GM21526 (cell line): ENCODE results near the gene NACC2.

ENCODE experiments used
- ATAC-seq: cut with Tn5 transposase; IDR thresholded peaks from one replicate; pipeline ENCODE4 v1.9.1; 2021; ENCODE audit warnings: moderate library complexity; ENCODE audit not compliant: unreplicated experiment, low FRiP score

NACC2 gene

GRCh38 chr9:136059321-136059791, 35.7 kb downstream of the NACC2 start:
- no peak for ATAC-seq

- no peak for ATAC-seq
These were observed 36.2 kb downstream of the NACC2 start for GRCh38 chr9:136058801-136059302.

GRCh38 chr9:136058084-136058483, 37.0 kb downstream of the NACC2 start:
- ATAC-seq: no peak

GRCh38 chr9:136057236-136058081, 37.6 kb downstream of the NACC2 start:
- no peak for ATAC-seq

GRCh38 chr9:136056546-136057235, 38.4 kb downstream of the NACC2 start:
- no peak for ATAC-seq

GRCh38 chr9:136055715-136056545, 39.2 kb downstream of the NACC2 start:
- no peak for ATAC-seq

GRCh38 chr9:136054798-136055714, 40.0 kb downstream of the NACC2 start:
- no peak for ATAC-seq

GRCh38 chr9:136054146-136054545, 40.9 kb downstream of the NACC2 start:
- ATAC-seq: no peak

GRCh38 chr9:136053757-136054142, 41.3 kb downstream of the NACC2 start:
- no peak for ATAC-seq

- no peak for ATAC-seq
These were observed 41.9 kb downstream of the NACC2 start for GRCh38 chr9:136052991-136053756.

GRCh38 chr9:136052472-136052880, 42.6 kb downstream of the NACC2 start:
- no peak for ATAC-seq

GRCh38 chr9:136051837-136052471, 43.1 kb downstream of the NACC2 start:
- no peak for ATAC-seq

GRCh38 chr9:136051453-136051836, 43.6 kb downstream of the NACC2 start:
- ATAC-seq: no peak

- ATAC-seq: no peak
These were observed 44.2 kb downstream of the NACC2 start for GRCh38 chr9:136050701-136051452.

GRCh38 chr9:136050266-136050700, 44.8 kb downstream of the NACC2 start:
- no peak for ATAC-seq

GRCh38 chr9:136049491-136050265, 45.4 kb downstream of the NACC2 start:
- no peak for ATAC-seq
